Hepatocyte (in vitro differentiated cells): ENCODE data around the gene CABP2.

ENCODE experiments used
- CTCF ChIP-seq: fragments of 200-600 bp; sonication (generic); IDR thresholded peaks from 2 replicates; pipeline ENCODE4 v1.5.1; 2016; ENCODE audit warnings: antibody characterized with exemption, mild to moderate bottlenecking; ENCODE audit not compliant: poor library complexity
- EZH2 ChIP-seq: fragments of 200-600 bp; sonication (generic); IDR thresholded peaks from 2 replicates; pipeline ENCODE4 v1.6.1; 2016; ENCODE audit warnings: antibody characterized with exemption, mild to moderate bottlenecking, borderline replicate concordance

- TF ChIP-seq CTCF (no peak), EZH2 (no peak)
These were observed 25.5 kb downstream of the CABP2 start for GRCh38 chr11:67497656-67498291.
